Hepatic stellate cell (primary cell): Measurements from ENCODE around the gene ABLIM3.
"Not testable (repeated sequence)": the region's sequence is repeated elsewhere in the genome, so short reads cannot be mapped to it uniquely, and the experiment has no call there.

Experiments
- DNase-seq: peaks from one replicate; pipeline ENCODE4 v3.0.0; 2011; ENCODE audit warnings: low spot score

ABLIM3 gene

DNA sequence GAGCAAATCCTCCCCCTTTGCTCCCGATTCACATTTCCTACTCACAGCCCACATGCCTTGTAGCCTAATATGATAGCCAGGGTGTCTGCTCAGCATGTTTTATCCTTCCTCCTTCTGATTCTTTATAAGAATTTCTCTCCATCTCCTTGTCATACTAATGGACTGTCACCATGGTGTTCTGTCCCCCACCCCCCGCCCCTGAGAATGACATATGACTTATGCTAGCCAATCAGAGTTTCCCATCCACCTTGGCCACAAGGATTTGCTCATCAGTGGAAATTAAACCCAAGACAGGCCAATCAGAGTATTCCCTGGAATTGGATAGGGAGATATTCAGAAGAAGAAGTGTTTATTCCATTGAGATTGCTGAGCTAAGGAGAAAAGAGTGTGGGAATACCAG lies 16.0 kb downstream of the ABLIM3 start:
- no peak for DNase-seq

DNA sequence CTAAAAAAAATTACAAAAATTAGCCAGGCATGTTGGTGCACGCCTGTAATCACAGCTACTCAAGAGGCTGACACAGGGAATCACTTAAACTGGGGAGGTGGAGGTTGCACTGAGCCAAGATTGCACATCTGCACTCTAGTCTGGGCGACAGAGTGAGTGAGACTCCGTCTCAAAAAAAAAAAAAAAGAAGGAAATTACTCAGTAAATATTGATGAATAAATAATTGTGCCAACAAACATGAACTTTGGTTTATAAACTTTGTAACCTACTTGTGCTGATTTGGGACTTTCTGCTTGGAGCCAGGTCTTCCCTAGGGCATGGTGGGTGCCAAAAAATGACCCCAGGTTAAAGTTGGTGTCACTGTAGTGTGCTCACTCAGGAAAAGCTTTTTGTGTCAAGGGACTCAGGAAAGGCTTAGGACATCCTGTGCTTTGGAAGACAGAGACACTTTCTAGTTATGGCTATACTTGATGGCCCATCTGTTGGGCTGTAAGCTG lies 19.0 kb downstream of the ABLIM3 start:
- no peak for DNase-seq

DNA sequence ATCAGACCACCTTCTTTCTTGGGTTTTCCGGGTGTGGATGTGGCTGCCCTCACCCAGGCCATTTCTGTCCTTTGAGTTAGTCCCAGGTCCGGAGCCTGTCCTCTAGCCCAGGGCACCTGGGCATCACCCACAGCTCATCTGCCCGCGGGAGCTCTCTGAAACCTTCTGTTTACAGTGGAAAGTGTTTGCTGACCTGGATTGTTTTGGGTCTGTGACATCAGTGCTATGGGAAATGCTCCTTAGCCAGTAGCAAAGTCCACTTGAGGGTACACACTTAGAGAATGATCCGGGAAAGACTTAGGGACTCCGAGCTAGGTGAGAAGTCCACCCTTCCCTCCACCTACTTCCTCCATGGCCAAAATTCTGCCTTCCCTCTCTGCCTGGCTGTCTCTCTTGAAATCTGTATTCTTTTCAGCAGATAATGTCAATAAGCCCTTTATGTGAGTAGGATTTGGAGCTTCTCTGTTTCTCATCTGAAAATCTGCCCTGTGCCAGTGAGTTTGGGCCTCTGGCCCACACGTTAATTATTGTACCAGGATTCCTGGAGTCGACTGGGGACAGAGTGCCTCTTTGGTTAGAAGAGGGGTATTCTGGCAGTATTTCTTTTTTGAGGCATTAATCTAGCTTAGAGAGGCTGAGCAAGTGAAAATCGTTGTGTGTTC lies 19.9 kb downstream of the ABLIM3 start:
- DNase-seq = no peak

GRCh38 chr5:149161850-149162249 lies 20.6 kb downstream of the ABLIM3 start:
- no peak for DNase-seq

- DNase-seq = no peak
Measured at GRCh38 chr5:149162401-149163084, 21.2 kb downstream of the ABLIM3 start.

GRCh38 chr5:149164731-149165130 lies 23.4 kb downstream of the ABLIM3 start:
- no peak for DNase-seq

- DNase-seq = no peak
Measured at GRCh38 chr5:149166128-149166527, 24.8 kb downstream of the ABLIM3 start.

- no peak for DNase-seq
Measured at GRCh38 chr5:149166591-149167100, 25.4 kb downstream of the ABLIM3 start.

GRCh38 chr5:149168276-149168906 lies 27.1 kb downstream of the ABLIM3 start:
- no peak for DNase-seq

- DNase-seq = no peak
Measured at GRCh38 chr5:149170299-149170698, 29.0 kb downstream of the ABLIM3 start.

GRCh38 chr5:149172261-149172660 lies 31.0 kb downstream of the ABLIM3 start:
- DNase-seq = peak; percentile 84

GRCh38 chr5:149172709-149173505 lies 31.6 kb downstream of the ABLIM3 start:
- no peak for DNase-seq

- DNase-seq = no peak
Measured at GRCh38 chr5:149174847-149175234, 33.5 kb downstream of the ABLIM3 start.

GRCh38 chr5:149175346-149176105 lies 34.2 kb downstream of the ABLIM3 start:
- no peak for DNase-seq

DNA sequence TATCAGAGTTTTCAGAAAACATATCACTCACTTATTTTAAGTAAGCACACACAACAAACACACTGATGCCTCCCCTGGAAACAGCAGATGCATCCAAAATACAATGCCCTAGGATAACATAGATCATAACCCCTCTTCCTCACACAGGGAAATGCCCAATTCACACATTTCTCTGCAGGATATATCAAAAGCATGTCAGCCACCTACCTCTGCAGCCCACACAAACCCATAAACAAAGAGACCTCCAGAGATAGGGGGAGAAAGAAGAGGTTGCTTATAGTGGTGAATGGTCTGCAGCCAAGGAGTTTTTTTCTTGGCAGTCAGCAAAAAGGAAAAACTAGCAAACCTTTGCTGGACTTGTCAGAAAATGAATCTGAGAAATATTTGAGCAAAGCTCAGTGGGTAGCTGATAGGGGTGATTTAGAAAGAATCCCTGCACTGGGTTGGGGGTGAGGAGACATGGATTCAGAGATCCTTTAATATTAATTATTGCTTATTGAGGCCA lies 36.1 kb downstream of the ABLIM3 start:
- no peak for DNase-seq

GRCh38 chr5:149177911-149178565 lies 36.7 kb downstream of the ABLIM3 start:
- DNase-seq = no peak

GRCh38 chr5:149181732-149182131 lies 40.4 kb downstream of the ABLIM3 start:
- no peak for DNase-seq

GRCh38 chr5:149182241-149182640 lies 40.9 kb downstream of the ABLIM3 start:
- no peak for DNase-seq

- no peak for DNase-seq
Measured at GRCh38 chr5:149185067-149185466, 43.8 kb downstream of the ABLIM3 start.

DNA sequence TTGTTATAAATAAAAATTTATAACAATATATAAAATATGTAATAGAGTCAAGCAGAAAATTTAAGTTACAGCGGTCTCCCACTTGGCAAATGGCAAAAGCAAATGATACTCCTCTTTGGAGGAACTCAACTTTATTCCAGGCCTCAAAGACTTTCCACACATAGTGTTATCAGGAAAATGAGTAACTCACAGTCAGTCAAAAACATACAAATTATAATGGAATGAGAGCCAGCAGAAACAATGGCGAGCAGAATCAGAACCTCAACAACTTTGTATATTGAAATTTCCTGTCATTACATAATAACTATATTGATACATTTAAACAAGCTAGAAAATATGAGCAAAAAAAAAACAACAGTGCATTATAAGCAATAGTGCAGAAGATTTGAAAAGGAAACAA lies 45.2 kb downstream of the ABLIM3 start:
- DNase-seq = no peak

DNA sequence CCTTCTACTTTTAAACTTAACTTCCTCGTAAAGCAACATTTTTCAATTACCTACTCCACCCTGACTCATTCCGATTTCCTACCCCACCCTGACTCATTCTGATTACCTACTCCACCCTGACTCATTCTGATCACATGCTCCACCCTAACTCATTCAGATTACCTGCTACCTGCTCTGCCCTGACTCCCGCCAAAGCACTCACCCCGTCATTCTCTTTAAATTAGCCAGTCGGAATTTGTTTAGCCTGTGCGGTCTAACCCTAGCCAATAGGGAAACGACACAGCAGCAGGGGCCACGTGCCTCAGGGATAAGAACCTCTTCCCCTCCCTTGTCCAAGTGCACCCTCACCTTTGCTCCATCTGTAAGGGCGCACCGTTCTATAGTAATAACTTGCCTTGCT lies 46.3 kb downstream of the ABLIM3 start:
- not testable (repeated sequence) for DNase-seq
